IPS-18c (cell line): ENCODE measurements around the gene TRIM65.
"Not testable (repeated sequence)": the region's sequence is repeated elsewhere in the genome, so short reads cannot be mapped to it uniquely, and the experiment has no call there.

Experiments used
- H3K4me3 ChIP-seq: 2 replicates; pipeline ENCODE4 v1.7.0; 2013; ENCODE audit warnings: low read depth, mild to moderate bottlenecking, low read length, moderate library complexity; ENCODE audit not compliant: insufficient read depth
- H3K9me3 ChIP-seq: one replicate; pipeline ENCODE4 v1.6.1; 2013; ENCODE audit warnings: mild to moderate bottlenecking, low read length, moderate library complexity; ENCODE audit not compliant: control insufficient read depth, insufficient read depth

Gene TRIM65

DNA sequence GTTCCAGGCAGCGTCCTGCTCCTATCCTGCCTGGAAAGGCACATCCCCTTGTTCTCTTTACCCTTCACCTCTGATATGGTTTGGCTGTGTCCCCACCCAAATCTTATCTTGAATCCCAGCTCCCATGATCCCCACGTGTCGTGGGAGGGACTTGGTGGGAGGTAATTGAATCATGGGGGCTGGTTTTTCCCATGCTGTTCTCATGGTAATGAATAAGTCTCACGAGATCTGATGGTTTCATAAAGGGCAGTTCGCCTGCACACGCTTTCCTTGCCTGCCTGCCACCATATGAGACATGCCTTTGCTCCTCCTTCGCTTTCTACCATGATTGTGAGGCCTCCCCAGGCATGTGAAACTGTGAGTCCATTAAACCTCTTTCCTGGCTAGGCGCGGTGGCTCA is 10.9 kb downstream of the TRIM65 start:
- H3K4me3 ChIP-seq, H3K9me3 ChIP-seq: not testable (repeated sequence)

DNA sequence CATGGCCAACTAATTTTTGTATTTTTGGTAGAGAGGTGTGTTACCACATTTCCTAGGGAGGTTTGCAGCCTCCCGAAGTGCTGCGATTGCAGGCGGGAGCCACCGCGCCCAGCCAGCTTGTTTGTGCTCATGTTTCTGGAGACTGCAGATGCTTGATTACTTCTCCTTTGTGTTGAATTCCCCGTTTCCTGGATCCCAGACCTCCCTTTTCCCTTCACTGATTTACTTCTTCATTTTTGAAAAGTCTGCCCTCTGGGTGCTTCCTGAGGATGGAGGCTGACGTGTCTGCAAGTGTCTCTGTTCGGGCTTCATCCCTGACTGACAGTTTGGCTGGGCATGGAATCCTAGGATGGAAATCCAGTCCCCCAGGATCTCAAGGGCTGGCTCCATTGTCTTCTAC is 11.3 kb downstream of the TRIM65 start:
- no peak overlapping the region for H3K4me3 ChIP-seq
- no peaks in the 10 kb centered on the region for H3K9me3 ChIP-seq

- Histone ChIP-seq H3K9me3 (no peaks in the 10 kb centered on the region), H3K4me3 (no peak overlapping the region)
Measured at GRCh38 chr17:75881678-75882454, 14.9 kb downstream of the TRIM65 start.

GRCh38 chr17:75880266-75880665 is 16.5 kb downstream of the TRIM65 start:
- Histone ChIP-seq H3K9me3 (no peaks in the 10 kb centered on the region), H3K4me3 (no peak overlapping the region)

DNA sequence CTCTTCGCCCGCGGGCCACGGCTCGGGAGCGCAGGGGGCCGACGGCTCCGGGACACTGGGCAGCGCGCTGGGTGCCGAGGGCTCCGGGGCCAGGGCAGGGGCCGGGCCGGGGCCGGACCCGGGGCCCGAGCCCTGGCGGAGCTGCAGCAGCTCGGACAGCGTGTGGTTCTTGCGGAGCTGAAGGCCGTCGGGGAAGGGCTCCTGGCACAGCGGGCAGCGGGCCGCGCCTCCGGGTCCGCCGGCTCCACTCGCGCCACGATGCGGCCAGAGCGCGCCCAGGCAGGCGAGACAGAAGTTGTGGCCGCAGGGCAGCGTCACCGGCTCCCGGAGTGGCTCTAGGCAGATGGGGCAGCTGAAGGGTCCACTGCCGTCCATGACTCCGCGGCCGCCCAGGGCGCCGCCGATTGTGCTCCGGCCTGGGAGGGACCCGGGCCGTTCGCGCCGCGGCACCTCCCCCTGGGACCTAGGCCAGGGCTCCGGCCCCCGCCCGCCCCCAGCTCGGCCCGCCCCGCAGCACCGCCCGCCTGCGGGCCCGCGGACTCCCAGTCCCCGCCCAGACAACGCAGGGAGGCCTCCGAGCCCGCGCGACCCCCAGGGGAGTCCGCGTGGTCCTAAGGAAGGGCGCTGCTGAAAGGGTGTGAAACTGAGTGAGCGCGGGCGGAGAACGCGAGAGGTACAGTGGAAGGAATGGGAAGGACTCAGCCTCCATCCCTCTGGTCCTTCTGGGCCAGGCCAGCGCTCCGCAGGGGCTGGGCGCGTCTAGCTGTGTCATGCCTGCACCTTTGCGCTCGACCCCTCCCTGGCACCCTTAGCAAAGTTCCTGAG is 18.4 kb downstream of the TRIM65 start, which contains the start of gene TRIM47:
Gene TRIM47 (minus strand): TSS at position 408 of the 825 bp plus-strand sequence. CDS start 33 bp downstream, at position 375.
- Histone ChIP-seq H3K4me3 (peak within 1 kb of the TSS; percentile 61), H3K9me3 (no peaks in the 10 kb centered on the region)

GRCh38 chr17:75877752-75878173 is 19.0 kb downstream of the TRIM65 start:
- H3K4me3 ChIP-seq, result peak overlapping the region; percentile 61

GRCh38 chr17:75876938-75877751 is 19.6 kb downstream of the TRIM65 start:
- no peaks in the 10 kb centered on the region for H3K9me3 ChIP-seq
- peak overlapping the region; percentile 61 for H3K4me3 ChIP-seq

More at GRCh38 chr17:75877752-75878173, 19.0 kb downstream of the TRIM65 start:
- H3K9me3 ChIP-seq, result no peaks in the 10 kb centered on the region

DNA sequence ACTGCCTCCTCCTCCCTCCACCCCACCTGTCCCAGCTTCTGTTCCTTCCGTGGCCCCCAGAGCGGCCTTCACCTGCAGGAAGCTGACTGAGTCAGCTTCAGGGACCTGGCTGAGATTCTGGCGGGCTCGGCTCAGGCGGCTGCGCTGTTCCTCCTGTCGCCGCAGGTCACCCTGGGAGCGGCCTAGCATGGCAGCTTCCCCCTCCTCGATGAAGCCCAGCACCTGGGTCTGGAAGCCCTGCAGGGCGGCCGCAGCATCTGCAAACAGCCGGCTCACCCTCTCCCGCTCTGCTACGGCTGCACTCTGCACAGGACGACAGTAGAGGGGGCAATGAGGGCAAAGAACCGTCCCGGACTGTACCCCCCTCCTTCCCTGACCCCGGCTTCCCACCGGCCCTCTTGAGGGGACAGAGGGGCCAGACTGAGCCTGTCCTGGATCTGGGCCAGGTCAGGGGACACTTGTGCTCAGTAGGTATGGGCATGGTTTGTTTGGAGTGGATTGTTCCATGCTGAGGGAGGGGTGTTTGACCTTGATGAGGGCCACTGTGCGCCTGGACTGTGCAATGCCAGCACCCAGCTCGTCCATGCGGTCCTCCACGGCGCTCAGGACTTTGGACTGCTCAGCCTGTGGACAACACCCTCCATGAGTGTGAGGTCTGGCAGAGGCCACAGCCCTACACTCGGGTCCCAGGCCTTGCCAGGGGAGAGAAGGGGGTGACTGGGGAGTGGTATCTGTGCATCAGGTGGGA is 20.4 kb downstream of the TRIM65 start:
- Histone ChIP-seq H3K9me3 (no peaks in the 10 kb centered on the region), H3K4me3 (peak overlapping the region; percentile 61; the same call in 1 of the 2 replicates)

DNA sequence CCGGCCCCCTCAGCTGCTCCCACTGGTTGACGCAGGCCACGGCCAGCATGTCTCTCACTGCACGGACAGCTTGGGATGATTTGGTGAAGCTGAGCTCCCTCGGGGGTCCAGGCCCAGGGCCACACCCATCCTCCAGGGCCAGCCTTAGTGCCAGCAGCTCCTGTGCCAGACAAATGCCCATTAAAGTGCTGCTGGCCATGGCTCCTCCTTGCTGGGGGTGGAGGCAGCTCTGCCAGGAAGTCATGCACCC is 20.9 kb downstream of the TRIM65 start:
- Histone ChIP-seq H3K9me3 (no peaks in the 10 kb centered on the region), H3K4me3 (no peak overlapping the region)

DNA sequence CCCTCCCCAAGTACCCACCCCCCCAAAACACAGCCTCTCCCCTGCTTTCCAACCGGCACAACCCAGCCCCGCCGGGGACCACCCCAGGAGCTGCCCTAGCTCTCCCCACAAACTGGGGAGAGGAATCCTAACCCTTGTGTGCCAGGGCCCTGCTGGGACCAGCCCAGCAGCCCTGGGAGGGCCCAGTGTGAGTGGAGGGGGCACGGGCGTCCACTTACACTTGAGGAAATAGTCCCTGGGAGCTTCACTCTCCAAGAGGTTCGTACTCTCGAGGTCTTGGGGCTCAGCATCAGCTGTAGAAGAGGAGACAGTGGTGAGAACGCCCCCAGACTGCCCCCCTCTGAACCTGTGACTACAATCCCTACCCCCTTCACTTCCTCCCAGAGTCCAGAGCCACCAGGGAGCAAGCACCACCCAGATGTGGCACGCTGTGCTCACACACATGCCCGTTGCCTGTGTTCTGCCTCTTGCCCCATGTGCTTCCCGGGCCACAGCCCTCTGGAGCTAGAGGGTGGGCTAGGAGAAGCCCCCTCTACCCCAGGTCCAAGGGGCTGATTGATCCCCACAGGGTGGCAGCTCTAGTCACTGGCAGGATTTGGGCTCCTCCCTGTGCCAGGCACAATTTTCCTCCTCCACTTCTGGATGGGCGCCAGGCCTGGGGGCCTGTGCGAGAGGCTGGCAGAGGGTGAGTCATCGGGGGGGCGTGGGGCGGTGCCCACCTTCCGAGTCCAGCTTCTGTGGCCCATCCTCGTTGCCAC is 21.4 kb downstream of the TRIM65 start:
- Histone ChIP-seq H3K4me3 (no peak overlapping the region), H3K9me3 (no peaks in the 10 kb centered on the region)

GRCh38 chr17:75874323-75875181 is 22.2 kb downstream of the TRIM65 start:
- no peaks in the 10 kb centered on the region for H3K9me3 ChIP-seq
- no peak overlapping the region for H3K4me3 ChIP-seq

DNA sequence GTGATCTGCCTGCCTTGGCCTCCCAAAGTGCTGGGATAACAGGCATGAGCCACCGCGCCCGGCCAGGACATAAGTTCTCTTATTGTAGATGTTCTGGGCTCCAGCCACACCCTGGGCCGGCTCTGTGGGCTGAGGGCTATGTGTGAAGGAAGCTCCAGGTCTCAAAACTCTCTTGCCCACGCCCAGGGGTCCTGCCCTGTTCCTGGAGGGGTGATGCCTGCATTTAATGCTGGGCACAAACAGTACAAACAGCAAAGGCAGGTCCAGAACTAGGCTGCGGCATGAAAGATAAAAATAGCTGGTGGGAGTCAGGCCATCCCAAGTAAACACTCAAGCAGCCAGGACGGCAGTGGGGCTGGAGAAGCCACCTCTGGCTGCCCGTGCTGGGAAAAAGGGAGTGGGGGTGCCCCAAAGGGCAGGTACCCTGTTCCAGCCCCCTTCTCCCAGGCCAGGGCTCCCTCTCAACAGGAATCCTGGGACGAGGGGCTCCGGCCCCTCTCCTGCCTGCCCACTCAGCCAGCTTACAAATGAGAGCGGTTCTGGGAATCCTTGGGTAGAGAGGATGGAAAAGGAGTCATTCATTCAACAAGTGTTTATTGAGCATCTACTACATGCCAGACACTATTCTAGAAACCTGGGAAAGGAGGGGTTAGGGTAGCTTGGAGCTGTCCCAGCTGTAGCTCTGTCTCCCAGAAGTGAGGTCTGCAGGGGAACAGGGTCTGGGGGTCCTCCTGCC is 23.0 kb downstream of the TRIM65 start:
- H3K9me3 ChIP-seq, result no peaks in the 10 kb centered on the region
- H3K4me3 ChIP-seq, result no peak overlapping the region

- no peaks in the 10 kb centered on the region for H3K9me3 ChIP-seq
- no peak overlapping the region for H3K4me3 ChIP-seq
Measured at GRCh38 chr17:75872434-75873351, 24.1 kb downstream of the TRIM65 start.

- H3K9me3 ChIP-seq, H3K4me3 ChIP-seq: not testable (repeated sequence)
Measured at GRCh38 chr17:75870228-75870627, 26.5 kb downstream of the TRIM65 start.
